ENCODE measurements around the gene KSR1. TPM values are rescaled to one million over a fixed set of nuclear protein-coding genes. Genes with fewer than 3 reads are reported as not detected.
A peak's percentile ranks its signal among the peaks of the same experiment; 100 is the strongest.

KSR1 gene
- total and polyA plus RNA-seq, 12 donors: 16.0 to 50.4 (median 38.5) TPM

GRCh38 chr17:27486741-27487140 lies 30.5 kb downstream of the KSR1 start:
- no peak for DNase-seq
- intact Hi-C loops (cut with DNase I): loop anchor here in 1 of 2 donors (5.0 kb wide), 1 partner anchor 46 kb away; no protein-coding TSS in a partner anchor

GRCh38 chr17:27488231-27488630 lies 32.0 kb downstream of the KSR1 start:
- Histone ChIP-seq H3K27ac (peak overlapping the region in 2 of 5 donors; percentile 13 to 46), H3K27me3 (no peaks in the 10 kb centered on the region), H3K4me3 (no peak overlapping the region), H3K4me1 (replicated peaks in 1 of 2) (peaks cover 14 to 51% of the 10 kb centered on the region in 2 donors), H3K9me3 (replicated peaks in 1 of 3) (no peaks in the 10 kb centered on the region), H3K36me3 (replicated peaks in 1 of 2) (no peaks in the 10 kb centered on the region)
- no peak for DNase-seq
- intact Hi-C loops (cut with DNase I): loop anchor here in 1 of 2 donors (5.0 kb wide), 1 partner anchor 44 kb away; no protein-coding TSS in a partner anchor
- TF ChIP-seq POLR2A (IDR thresholded peaks at IDR 0.05) (no peak), CTCF (IDR thresholded peaks at IDR 0.05) (no peak)

More at GRCh38 chr17:27486741-27487140, 30.5 kb downstream of the KSR1 start:
- WGBS, 4 donors: 77 to 90% (median 86%) methylated on average over 5 of the region's 5 CpGs
- no peak overlapping the region for H3K4me3 ChIP-seq
- H3K36me3 ChIP-seq (replicated peaks in 1 of 2): no peaks in the 10 kb centered on the region
- peaks cover 7 to 37% of the 10 kb centered on the region in 2 donors for H3K4me1 ChIP-seq (replicated peaks in 1 of 2)
- no peak for TF ChIP-seq CTCF (IDR thresholded peaks at IDR 0.05)
- TF ChIP-seq POLR2A (IDR thresholded peaks at IDR 0.05): no peak
- no peaks in the 10 kb centered on the region for H3K9me3 ChIP-seq (replicated peaks in 1 of 3)
- H3K27me3 ChIP-seq: no peaks in the 10 kb centered on the region
- H3K27ac ChIP-seq: no peak overlapping the region

- TF ChIP-seq CTCF (IDR thresholded peaks at IDR 0.05) (no peak), POLR2A (IDR thresholded peaks at IDR 0.05) (no peak)
- no peaks in the 10 kb centered on the region for H3K27me3 ChIP-seq
- DNase-seq: peak; percentile 40 to 76 (median 73)
- intact Hi-C loops (cut with DNase I): loop anchor here in 1 of 2 donors (5.0 kb wide), 1 partner anchor 43 kb away; no protein-coding TSS in a partner anchor
- H3K4me3 ChIP-seq: no peak overlapping the region
- no peaks in the 10 kb centered on the region for H3K9me3 ChIP-seq (replicated peaks in 1 of 3)
- no peaks in the 10 kb centered on the region for H3K36me3 ChIP-seq (replicated peaks in 1 of 2)
- H3K27ac ChIP-seq: peak overlapping the region in 2 of 5 donors; percentile 18 to 54
- peaks cover 23 to 60% of the 10 kb centered on the region in 2 donors for H3K4me1 ChIP-seq (replicated peaks in 1 of 2)
- WGBS, 4 donors: 40 to 56% (median 46%) methylated on average over 6 to 7 of the region's 7 CpGs
Observed at GRCh38 chr17:27489045-27489715, 32.9 kb downstream of the KSR1 start.

GRCh38 chr17:27490391-27490790 lies 34.1 kb downstream of the KSR1 start:
- Histone ChIP-seq H3K27ac (no peak overlapping the region), H3K36me3 (replicated peaks in 1 of 2) (no peaks in the 10 kb centered on the region), H3K9me3 (replicated peaks in 1 of 3) (no peaks in the 10 kb centered on the region), H3K4me3 (no peak overlapping the region), H3K27me3 (no peaks in the 10 kb centered on the region), H3K4me1 (replicated peaks in 1 of 2) (peaks cover 31 to 65% of the 10 kb centered on the region in 2 donors)
- DNase-seq: no peak
- WGBS, 4 donors: 90 to 93% (median 91%) methylated on average over 4 of the region's 4 CpGs
- intact Hi-C loops (cut with DNase I): no loop called here
- TF ChIP-seq CTCF (IDR thresholded peaks at IDR 0.05) (no peak), POLR2A (IDR thresholded peaks at IDR 0.05) (no peak)
